Psoas muscle (tissue), 8 donors: Measurements from ENCODE around the gene C16orf82. TPM values are rescaled to one million over a fixed set of nuclear protein-coding genes. Genes with fewer than 3 reads are reported as not detected.

ENCODE experiments used
- ATAC-seq, 4 donors: fragments of 200-7000 bp; cut with Tn5 transposase; one replicate each; pipeline ENCODE4 v1.9.1; 2020; ENCODE audit warnings: moderate library complexity in 3 of 4, mild to moderate bottlenecking in 2 of 4
- DNase-seq, 2 donors: peaks; one replicate each; pipeline ENCODE4 v3.0.0-alpha.2; 2020
- H3K27ac ChIP-seq: fragments of 200-600 bp; one replicate; pipeline ENCODE4 v1.8.0; 2022
- H3K27me3 ChIP-seq, 3 donors: fragments of 200-600 bp in 1 of 3; one replicate each; pipeline versions ENCODE4 v1.6.1 to v1.8.0; 2013 to 2022; ENCODE audit warnings: low read length in 2 of 3, mild to moderate bottlenecking in 2 of 3, moderate library complexity in 1 of 3; ENCODE audit not compliant: insufficient read depth in 3 of 3
- H3K36me3 ChIP-seq, 2 donors: fragments of 200-600 bp in 1 of 2; one replicate each; pipeline versions ENCODE4 v1.6.1 to v1.8.0; 2013 to 2022; ENCODE audit warnings: low read depth in 1 of 2, mild to moderate bottlenecking in 1 of 2, moderate library complexity in 1 of 2; ENCODE audit not compliant: insufficient read depth in 1 of 2
- H3K4me1 ChIP-seq: fragments of 200-600 bp; one replicate; pipeline ENCODE4 v1.8.0; 2022
- H3K4me3 ChIP-seq: fragments of 200-600 bp; one replicate; pipeline ENCODE4 v1.8.0; 2022; ENCODE audit warnings: mild to moderate bottlenecking
- H3K9me3 ChIP-seq: fragments of 200-600 bp; one replicate; pipeline ENCODE4 v1.8.0; 2022
- WGBS, 3 donors: extraction: QIAGEN DNeasy Blood & Tissue Kit; methylation state at CpG; one replicate each; pipeline versions ENCODE4 v1.1.6 to v1.1.7; 2013; 5-methylcytosine and 5-hydroxymethylcytosine counted together
- intact Hi-C, 2 donors: fragments of 100-400 bp; cut with DNase I; formaldehyde crosslinking; loops; one replicate each; pipeline versions ENCODE4 v1.11.0 to v1.14.2; 2022
- polyA plus RNA-seq, 3 donors: library from polyadenylated mRNA; stranded (reverse); fragments of 200-250 nt; gene quantifications; one replicate each; pipeline ENCODE4 v1.2.3, GENCODE V29; 2013
- total RNA-seq, 4 donors: library from RNA; stranded (reverse); fragmentation: NEBNext Ultra II Directional in 2 of 4; extraction: Animal tissue kit (Norgen Biotek cat#: 25700) in 2 of 4; gene quantifications; one replicate each; pipeline versions ENCODE4 v1.2.1 to v1.2.4, GENCODE V29; 2021 to 2023
- TF ChIP-seq, protein P1 (sequence below): fragments of 200-600 bp; IDR thresholded peaks from one replicate; pipeline ENCODE4 v1.8.0; 2022; ENCODE audit warnings: antibody characterized with exemption
- donor health status: healthy with polysubstance abuse.
- donor health status: DM: no; HTN: no; CAD: no; lungs with moderate emphysema.
- donor health status: Bipolar disorder and iron deficiency.
- donor health status: healthy.
- donor health status: DM: yes; HTN: yes; CAD: no.
- donor health status: DM: no; HTN: no; CAD: no.
- donor health status: DM: no; HTN: no; CAD: no.
- donor health status: DM: yes; HTN: yes; CAD: no.

Gene C16orf82
- total and polyA plus RNA-seq, 7 donors = not detected

DNA sequence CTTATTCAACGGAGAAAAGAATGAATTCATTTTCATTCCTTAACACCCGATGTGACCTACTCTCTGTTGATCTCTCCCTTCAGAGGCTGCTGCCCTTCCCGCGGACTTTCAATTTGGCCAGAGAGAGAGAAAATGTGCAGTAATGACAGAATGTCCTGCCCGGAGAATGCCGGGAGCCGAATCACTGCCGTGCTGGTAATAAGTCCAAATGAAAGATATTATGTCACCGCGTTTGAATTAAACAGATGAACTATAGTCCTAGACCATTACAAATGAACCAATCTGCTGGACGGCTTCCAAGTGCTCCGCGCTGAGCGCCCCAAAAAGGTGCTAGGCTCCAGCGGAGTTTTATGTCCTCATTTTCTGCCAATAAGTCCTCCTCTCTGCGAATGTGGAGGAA, 14.7 kb upstream of the C16orf82 start:
- intact Hi-C loops = no loop called here
- Histone ChIP-seq H3K27ac (no peak overlapping the region), H3K4me3 (no peak overlapping the region), H3K4me1 (no peaks in the 10 kb centered on the region), H3K27me3 (no peaks in the 10 kb centered on the region), H3K9me3 (no peaks in the 10 kb centered on the region), H3K36me3 (no peaks in the 10 kb centered on the region)
- DNase-seq = no peak
- ATAC-seq = no peak
- 19 to 40% (median 25%) methylated on average over 16 of the region's 16 CpGs for WGBS, 3 donors
- TF ChIP-seq, protein P1, sequence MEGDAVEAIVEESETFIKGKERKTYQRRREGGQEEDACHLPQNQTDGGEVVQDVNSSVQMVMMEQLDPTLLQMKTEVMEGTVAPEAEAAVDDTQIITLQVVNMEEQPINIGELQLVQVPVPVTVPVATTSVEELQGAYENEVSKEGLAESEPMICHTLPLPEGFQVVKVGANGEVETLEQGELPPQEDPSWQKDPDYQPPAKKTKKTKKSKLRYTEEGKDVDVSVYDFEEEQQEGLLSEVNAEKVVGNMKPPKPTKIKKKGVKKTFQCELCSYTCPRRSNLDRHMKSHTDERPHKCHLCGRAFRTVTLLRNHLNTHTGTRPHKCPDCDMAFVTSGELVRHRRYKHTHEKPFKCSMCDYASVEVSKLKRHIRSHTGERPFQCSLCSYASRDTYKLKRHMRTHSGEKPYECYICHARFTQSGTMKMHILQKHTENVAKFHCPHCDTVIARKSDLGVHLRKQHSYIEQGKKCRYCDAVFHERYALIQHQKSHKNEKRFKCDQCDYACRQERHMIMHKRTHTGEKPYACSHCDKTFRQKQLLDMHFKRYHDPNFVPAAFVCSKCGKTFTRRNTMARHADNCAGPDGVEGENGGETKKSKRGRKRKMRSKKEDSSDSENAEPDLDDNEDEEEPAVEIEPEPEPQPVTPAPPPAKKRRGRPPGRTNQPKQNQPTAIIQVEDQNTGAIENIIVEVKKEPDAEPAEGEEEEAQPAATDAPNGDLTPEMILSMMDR = no peak

- Histone ChIP-seq H3K36me3 (no peaks in the 10 kb centered on the region), H3K4me1 (no peaks in the 10 kb centered on the region), H3K4me3 (no peak overlapping the region), H3K27me3 (no peaks in the 10 kb centered on the region), H3K9me3 (no peaks in the 10 kb centered on the region), H3K27ac (no peak overlapping the region)
- TF ChIP-seq, protein P1 = no peak
- ATAC-seq = no peak
- 96 to 98% (median 97%) methylated on average over 3 of the region's 3 CpGs for WGBS, 3 donors
- intact Hi-C loops = no loop called here
- no peak for DNase-seq
Observed at GRCh38 chr16:27053996-27054395, 12.7 kb upstream of the C16orf82 start.

DNA sequence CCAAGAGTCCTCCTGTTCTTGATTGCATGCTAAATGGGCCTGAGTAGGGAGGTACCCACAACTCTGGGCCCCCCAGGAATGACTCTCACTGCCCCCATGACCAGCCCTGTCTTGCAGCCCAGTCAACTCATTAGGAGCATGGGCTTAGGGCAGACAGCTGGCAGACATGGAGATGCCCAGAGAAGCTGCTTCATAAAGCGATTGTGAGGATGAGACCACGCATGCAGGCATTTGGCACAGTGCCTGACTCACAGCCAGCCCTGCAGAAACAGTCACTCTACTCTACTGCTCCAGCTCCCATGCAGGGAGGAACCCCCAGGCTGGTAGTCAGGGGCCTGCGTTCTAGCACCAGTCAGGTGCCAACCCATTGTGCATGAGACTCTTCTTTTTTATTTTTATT, 8.4 kb upstream of the C16orf82 start:
- H3K27ac ChIP-seq = no peak overlapping the region
- no peak for DNase-seq
- H3K4me3 ChIP-seq = no peak overlapping the region
- no peaks in the 10 kb centered on the region for H3K4me1 ChIP-seq
- intact Hi-C loops = no loop called here
- WGBS, 3 donors = 24 to 53% (median 42%) methylated on average over 3 of the region's 3 CpGs
- ATAC-seq = no peak
- H3K27me3 ChIP-seq = no peaks in the 10 kb centered on the region
- no peaks in the 10 kb centered on the region for H3K36me3 ChIP-seq
- H3K9me3 ChIP-seq = no peaks in the 10 kb centered on the region
- TF ChIP-seq, protein P1 = no peak

- ATAC-seq = no peak
- no peaks in the 10 kb centered on the region for H3K36me3 ChIP-seq
Observed at GRCh38 chr16:27070776-27071175, 4.0 kb downstream of the C16orf82 start.

DNA sequence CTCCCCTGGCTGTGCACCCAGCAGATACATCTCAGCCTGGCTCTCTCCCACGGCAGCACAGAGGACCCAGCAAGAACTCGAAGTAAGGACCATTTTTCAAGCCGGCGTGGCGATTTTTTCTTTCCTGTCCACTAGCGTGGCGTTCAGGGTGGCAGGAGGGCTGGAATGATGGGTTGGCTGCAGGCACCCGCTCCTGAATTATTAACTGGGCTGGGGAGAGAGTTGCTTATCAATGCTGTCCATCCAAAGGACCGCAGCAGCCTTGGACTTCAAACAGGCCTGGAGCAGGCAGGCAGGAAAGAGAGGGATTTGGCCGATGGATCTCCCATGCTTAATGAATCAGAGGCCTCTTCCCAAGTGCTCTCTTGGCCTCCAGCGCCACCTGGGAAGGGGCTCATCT, 7.0 kb downstream of the C16orf82 start:
- TF ChIP-seq, protein P1 = no peak
- no peaks in the 10 kb centered on the region for H3K9me3 ChIP-seq
- WGBS, 3 donors = 71 to 73% (median 72%) methylated on average over 11 of the region's 11 CpGs
- no peaks in the 10 kb centered on the region for H3K36me3 ChIP-seq
- ATAC-seq = no peak
- intact Hi-C loops = no loop called here
- no peak for DNase-seq
- H3K4me1 ChIP-seq = no peaks in the 10 kb centered on the region
- peaks cover 0 to 1% (median 0%) of the 10 kb centered on the region in 3 donors for H3K27me3 ChIP-seq
- H3K4me3 ChIP-seq = no peak overlapping the region
- H3K27ac ChIP-seq = no peak overlapping the region

More at GRCh38 chr16:27070776-27071175, 4.0 kb downstream of the C16orf82 start:
- H3K27me3 ChIP-seq = peaks cover 0 to 12% (median 1%) of the 10 kb centered on the region in 3 donors
- H3K4me3 ChIP-seq = no peak overlapping the region
- no peaks in the 10 kb centered on the region for H3K4me1 ChIP-seq
- intact Hi-C loops = no loop called here
- H3K9me3 ChIP-seq = no peaks in the 10 kb centered on the region
- WGBS, 3 donors = 76 to 77% (median 77%) methylated on average over 6 of the region's 6 CpGs
- no peak for DNase-seq
- TF ChIP-seq, protein P1 = no peak
- no peak overlapping the region for H3K27ac ChIP-seq
